CD4-positive, alpha-beta T cell treated with Interferon alpha-2 for 1 hour (primary cell): ENCODE data around the gene TTYH3.

Experiments
- DNase-seq, 2 donors: peaks; one replicate each; pipeline ENCODE4 v3.0.0-alpha.2; 2020 to 2022

Gene TTYH3

DNA sequence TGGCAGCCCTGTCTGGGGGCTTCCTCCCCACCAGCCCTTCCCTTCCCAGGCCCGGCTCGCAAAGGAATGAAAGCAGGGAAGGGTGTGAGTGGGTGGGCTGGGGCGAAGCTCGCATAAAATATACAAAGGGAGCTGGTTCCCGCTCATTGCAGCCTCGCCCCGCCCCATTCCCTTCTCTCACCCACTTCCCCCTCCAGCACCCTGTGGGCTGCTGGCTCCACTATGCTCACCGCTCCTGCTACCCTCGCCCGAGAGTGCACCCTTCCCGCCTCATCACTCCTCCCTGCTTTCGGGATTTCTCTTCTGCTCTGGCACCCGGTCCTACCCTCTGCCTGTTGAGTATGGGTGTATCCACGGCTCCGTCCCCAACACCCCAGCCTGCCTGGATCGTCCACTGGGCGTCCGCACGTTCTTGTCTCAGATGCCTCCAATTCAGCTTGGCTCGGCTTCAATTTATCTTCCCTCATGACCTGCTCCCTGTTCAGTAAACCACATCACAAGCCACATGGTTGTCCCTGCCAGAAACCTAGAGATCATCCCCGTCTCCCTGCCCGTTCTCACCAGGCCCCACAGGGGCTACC is 14.4 kb upstream of the TTYH3 start:
- DNase-seq, result no peak

- no peak for DNase-seq
Measured at GRCh38 chr7:2619116-2619515, 12.7 kb upstream of the TTYH3 start.

- no peak for DNase-seq
Measured at GRCh38 chr7:2621061-2621828, 10.5 kb upstream of the TTYH3 start.

GRCh38 chr7:2621948-2622640 is 9.7 kb upstream of the TTYH3 start:
- no peak for DNase-seq

DNA sequence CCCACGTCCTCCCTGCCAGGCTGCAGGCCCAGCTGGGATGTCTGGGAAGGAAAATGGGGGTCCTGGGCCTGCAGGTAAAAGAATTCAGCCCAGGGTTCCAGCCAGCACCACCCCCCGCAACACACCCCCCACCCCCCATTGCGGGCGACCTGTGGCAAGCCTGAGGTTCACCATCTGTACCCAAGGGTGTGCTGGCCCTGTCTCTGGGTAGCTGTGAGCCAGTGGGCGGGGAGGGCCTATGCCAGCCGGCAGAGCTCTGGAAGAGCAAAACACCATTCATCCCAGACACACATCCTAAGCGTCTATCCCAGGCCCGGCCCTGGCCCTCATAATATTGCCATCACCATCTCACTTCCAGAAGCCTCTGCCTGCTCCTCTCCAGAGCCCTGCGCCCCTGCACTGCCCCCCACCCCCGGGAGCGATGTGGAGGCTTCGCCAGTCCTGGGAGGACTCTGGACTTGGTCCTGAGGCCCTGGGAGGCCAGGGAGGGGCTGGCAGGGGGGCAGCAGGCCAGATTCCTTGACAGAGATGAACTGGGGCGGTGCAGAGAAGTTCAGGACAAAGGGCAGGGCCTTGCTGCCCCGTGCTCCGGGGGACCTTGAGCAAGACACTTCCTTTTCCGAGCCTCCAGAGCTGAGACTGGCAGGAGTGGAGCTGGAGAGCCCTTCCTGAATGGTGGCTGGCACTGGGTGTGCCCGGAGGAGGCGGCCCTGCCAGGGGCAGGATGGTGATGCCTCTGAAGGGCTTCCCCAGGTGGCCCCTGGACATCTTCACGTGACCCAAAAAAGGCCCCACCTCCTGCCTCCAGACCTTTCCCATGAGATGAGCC is 8.7 kb upstream of the TTYH3 start:
- DNase-seq, result peak in 1 of 2 donors; percentile 28

DNA sequence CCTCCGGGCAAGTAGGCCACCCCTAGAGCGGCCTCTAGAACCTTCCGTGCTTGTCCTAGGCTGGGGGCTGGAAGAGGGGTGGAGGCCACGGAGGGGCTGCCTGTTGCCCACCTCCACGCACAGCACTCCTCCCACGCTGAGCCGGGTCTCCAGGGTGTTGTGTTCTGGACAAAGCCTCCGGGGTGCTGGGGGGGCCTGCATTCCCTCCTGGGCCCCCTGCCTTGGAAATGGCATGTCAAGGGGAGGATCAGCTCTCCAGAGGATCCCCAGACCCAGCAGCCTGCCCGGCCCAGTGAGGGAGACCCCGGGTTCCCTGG is 8.1 kb upstream of the TTYH3 start:
- no peak for DNase-seq

GRCh38 chr7:2624293-2624886 is 7.4 kb upstream of the TTYH3 start:
- no peak for DNase-seq

DNA sequence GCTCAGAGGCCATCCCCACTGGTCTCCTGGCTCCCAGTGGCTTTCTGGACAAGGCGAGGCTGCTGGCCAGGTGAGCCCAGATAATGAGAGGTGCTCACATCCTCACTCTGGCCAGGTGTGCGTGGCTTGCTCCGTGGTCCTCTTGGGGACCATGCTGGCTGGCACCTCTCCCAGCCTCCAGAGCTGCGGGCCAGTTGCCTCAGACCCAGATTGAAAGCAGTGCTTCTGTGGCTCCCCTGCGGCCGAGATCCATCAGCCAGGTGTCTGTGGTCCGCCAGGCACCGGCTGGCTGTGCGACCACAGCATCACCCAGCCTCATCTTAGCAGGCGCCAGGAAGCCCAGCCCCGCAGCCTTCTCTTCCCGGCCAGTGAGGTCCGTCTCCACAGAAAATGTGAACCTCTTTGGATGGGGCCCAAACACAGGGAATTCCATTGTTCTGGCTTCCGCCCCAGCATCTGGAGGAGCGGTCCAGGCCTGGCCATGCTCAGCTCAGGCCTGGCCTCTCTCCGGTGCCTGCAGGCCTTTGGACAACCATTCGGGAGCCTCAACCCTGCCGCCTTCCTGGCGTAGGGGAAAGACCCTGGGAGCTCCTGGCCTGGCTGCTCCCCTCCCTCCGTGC is 5.2 kb upstream of the TTYH3 start:
- DNase-seq, result no peak

- no peak for DNase-seq
Measured at GRCh38 chr7:2627258-2628129, 4.3 kb upstream of the TTYH3 start.

DNA sequence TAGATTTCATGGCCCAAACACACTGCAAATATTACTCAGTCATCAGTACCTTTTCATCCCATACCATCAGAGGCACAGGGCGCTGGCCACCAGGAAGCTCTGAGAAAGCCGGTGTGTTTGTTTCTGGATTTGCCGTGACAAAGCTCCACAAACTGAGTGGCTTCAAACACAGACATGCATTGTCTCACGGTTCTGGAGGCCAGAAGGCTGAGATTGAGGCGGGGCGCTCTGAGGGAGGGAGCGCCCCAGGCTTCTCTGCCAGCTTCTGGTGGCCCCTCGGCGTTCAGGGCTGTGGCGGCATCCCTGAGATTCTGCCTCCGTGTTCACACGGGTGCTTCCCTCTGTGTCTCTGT is 3.7 kb upstream of the TTYH3 start:
- DNase-seq, result no peak

DNA sequence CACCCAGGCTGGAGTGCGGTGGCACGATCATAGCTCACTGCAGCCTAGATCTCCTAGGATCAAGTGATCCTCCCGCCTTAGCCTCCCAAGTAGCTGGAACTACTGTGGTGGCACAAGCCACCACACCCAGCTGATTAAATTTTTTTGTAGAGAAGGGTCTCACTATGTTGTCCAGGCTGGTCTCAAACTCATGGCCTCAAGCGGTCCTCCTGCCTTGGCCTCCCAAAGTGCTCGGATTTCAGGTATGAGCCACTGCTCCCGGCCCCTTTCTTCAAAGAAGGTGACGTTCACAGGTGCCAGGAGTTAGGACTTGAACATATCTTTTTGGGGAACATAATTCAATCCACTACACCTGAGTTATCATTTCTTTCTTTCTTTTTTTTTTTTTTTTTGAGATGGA is 2.9 kb upstream of the TTYH3 start:
- no peak for DNase-seq

- no peak for DNase-seq
Measured at GRCh38 chr7:2629746-2630681, 1.8 kb upstream of the TTYH3 start.

- peak; percentile 30 to 36 for DNase-seq
Measured at GRCh38 chr7:2632733-2633537, 1.1 kb downstream of the TTYH3 start.

DNA sequence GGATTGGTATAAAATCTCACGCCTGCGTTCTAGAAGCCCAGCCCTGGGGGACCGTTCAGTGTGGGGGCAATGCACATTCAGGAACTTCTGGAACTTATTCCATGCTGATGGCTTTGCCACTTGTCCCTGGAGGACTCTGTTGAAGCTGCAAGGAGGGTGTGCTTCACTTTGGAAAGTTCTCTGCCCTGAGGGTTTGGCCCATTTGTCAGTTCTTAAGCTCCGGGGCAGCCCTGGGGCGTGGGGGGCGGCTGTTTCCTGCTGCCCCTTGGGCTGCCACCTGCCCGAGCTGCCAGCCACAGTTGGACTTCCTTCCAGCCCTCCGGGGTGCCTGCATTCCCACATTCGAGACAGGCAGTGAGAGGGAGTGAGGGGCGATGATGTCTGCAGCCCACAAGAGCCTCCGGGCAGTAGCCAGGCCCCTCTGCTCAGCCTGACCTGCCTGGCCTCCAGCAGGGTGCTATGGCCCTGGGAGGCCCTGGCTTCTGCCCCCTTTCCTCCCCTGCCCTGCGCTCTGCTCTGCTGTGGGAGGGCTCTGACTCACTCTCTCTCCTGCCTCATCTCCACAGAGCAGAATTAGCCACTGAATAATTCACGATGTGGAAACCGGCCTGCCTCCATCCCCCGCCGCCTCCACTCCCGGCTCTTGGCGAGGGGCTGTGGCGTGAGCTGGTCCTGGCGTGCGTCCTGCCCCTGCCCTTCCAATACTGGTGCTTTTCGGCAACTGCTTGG is 1.9 kb downstream of the TTYH3 start:
- DNase-seq, result peak; percentile 4 to 35

- no peak for DNase-seq
Measured at GRCh38 chr7:2634267-2635145, 2.7 kb downstream of the TTYH3 start.

DNA sequence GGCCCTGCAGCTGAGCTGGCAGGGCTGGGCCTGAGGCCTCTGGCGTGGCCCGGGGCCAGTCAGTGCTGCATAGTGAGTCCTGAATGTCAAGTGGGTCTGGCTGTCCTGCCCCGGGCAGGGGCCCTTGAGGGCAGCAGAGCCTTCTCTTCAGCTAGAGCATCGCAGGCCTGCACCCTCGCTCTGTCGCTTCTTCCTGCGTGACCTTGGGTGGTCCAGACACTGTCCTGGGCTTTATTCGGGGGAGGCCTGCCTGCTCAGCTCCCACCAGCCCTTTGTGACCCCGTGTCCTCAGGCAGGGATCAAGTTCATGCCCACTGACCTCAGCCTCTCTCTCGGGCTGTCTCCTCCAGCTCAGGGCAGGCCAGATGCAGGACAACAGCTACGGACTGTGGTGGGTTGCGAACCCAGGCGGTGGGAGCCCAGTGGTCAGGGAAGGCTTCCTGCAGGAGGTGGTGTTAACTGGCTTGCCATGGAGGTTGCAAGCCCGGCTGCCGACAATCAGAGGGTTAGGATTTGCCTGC is 3.4 kb downstream of the TTYH3 start:
- no peak for DNase-seq
